Panc1 (cell line): ENCODE data around the gene GPR156.

Source experiments
- POLR2AphosphoS5 ChIP-seq: IDR thresholded peaks from 2 replicates; pipeline ENCODE4 v1.6.1; 2012; ENCODE audit warnings: mild to moderate bottlenecking, low read depth, low read length, moderate library complexity
- SIN3A ChIP-seq: IDR thresholded peaks from 2 replicates; pipeline ENCODE4 v1.6.1; 2012; ENCODE audit warnings: low read depth, mild to moderate bottlenecking, low read length, moderate library complexity, borderline replicate concordance; ENCODE audit not compliant: insufficient read depth
- TF ChIP-seq, protein P1 (sequence below): fragments of 450-650 bp; IDR thresholded peaks from 2 replicates; pipeline ENCODE4 v1.5.1; 2017; ENCODE audit warnings: mild to moderate bottlenecking

DNA sequence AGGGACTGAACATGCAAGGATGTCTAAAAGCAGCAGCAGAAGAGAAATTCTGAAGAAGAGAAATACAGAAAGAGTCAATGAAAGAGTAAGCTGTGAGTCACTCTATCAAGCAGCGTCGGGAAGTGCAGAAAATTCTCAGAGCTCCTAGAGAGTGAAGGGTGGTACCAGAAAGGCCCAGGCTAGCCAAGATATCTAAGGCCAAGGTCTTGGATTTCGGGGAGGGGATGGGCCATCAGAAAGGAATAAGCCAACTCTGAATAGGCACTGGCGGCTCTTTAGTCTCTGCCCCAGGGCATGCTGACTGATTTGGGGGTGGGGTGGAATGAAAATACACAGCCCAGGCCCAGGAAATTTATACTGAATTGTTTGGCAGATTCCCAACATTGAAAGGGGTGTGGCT lies 70.8 kb downstream of the GPR156 start:
- TF ChIP-seq, protein P1, sequence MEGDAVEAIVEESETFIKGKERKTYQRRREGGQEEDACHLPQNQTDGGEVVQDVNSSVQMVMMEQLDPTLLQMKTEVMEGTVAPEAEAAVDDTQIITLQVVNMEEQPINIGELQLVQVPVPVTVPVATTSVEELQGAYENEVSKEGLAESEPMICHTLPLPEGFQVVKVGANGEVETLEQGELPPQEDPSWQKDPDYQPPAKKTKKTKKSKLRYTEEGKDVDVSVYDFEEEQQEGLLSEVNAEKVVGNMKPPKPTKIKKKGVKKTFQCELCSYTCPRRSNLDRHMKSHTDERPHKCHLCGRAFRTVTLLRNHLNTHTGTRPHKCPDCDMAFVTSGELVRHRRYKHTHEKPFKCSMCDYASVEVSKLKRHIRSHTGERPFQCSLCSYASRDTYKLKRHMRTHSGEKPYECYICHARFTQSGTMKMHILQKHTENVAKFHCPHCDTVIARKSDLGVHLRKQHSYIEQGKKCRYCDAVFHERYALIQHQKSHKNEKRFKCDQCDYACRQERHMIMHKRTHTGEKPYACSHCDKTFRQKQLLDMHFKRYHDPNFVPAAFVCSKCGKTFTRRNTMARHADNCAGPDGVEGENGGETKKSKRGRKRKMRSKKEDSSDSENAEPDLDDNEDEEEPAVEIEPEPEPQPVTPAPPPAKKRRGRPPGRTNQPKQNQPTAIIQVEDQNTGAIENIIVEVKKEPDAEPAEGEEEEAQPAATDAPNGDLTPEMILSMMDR, result no peak
- TF ChIP-seq POLR2AphosphoS5 (no peak), SIN3A (no peak)
